Rectal smooth muscle tissue (tissue), 1 donor: ENCODE results near the gene HTR1A.

Source experiments
- H3K27ac ChIP-seq: one replicate; pipeline ENCODE4 v1.7.0; 2013; ENCODE audit warnings: low read depth, low read length, inconsistent platforms
- H3K27me3 ChIP-seq: one replicate; pipeline ENCODE4 v1.7.0; 2013; ENCODE audit warnings: low read length; ENCODE audit not compliant: control insufficient read depth, insufficient read depth
- H3K36me3 ChIP-seq: one replicate; pipeline ENCODE4 v1.7.0; 2013; ENCODE audit warnings: low read length; ENCODE audit not compliant: control insufficient read depth, insufficient read depth
- H3K4me1 ChIP-seq: one replicate; pipeline ENCODE4 v1.7.0; 2013; ENCODE audit warnings: low read length; ENCODE audit not compliant: control insufficient read depth, insufficient read depth
- H3K4me3 ChIP-seq: one replicate; pipeline ENCODE4 v1.7.0; 2013; ENCODE audit warnings: low read length
- H3K9ac ChIP-seq: one replicate; pipeline ENCODE4 v1.7.0; 2013; ENCODE audit warnings: low read length

Gene HTR1A

GRCh38 chr5:63957617-63958016 lies 4.6 kb downstream of the HTR1A start:
- no peaks in the 10 kb centered on the region for H3K4me1 ChIP-seq
- H3K4me3 ChIP-seq = no peak overlapping the region

GRCh38 chr5:63953217-63953616 lies 9.0 kb downstream of the HTR1A start:
- no peak overlapping the region for H3K4me3 ChIP-seq
- no peaks in the 10 kb centered on the region for H3K36me3 ChIP-seq
- no peaks in the 10 kb centered on the region for H3K4me1 ChIP-seq
- H3K27ac ChIP-seq = no peak overlapping the region
- no peak overlapping the region for H3K9ac ChIP-seq
- no peaks in the 10 kb centered on the region for H3K27me3 ChIP-seq

More at GRCh38 chr5:63957617-63958016, 4.6 kb downstream of the HTR1A start:
- no peaks in the 10 kb centered on the region for H3K36me3 ChIP-seq
- H3K27me3 ChIP-seq = peaks cover 4% of the 10 kb centered on the region
- H3K27ac ChIP-seq = no peak overlapping the region
- H3K9ac ChIP-seq = no peak overlapping the region

GRCh38 chr5:63935103-63935502 lies 27.1 kb downstream of the HTR1A start:
- H3K9ac ChIP-seq = no peak overlapping the region
- no peaks in the 10 kb centered on the region for H3K4me1 ChIP-seq
- no peaks in the 10 kb centered on the region for H3K27me3 ChIP-seq
- H3K27ac ChIP-seq = no peak overlapping the region
- H3K4me3 ChIP-seq = no peak overlapping the region
- H3K36me3 ChIP-seq = no peaks in the 10 kb centered on the region

GRCh38 chr5:63931836-63932235 lies 30.4 kb downstream of the HTR1A start:
- H3K4me1 ChIP-seq = no peaks in the 10 kb centered on the region
- no peak overlapping the region for H3K9ac ChIP-seq
- no peak overlapping the region for H3K4me3 ChIP-seq
- no peaks in the 10 kb centered on the region for H3K36me3 ChIP-seq
- H3K27me3 ChIP-seq = no peaks in the 10 kb centered on the region
- H3K27ac ChIP-seq = no peak overlapping the region

- Histone ChIP-seq H3K9ac (no peak overlapping the region), H3K36me3 (no peaks in the 10 kb centered on the region), H3K27me3 (no peaks in the 10 kb centered on the region), H3K4me1 (no peaks in the 10 kb centered on the region), H3K4me3 (no peak overlapping the region), H3K27ac (no peak overlapping the region)
Observed at GRCh38 chr5:63928451-63928850, 33.8 kb downstream of the HTR1A start.

GRCh38 chr5:63923914-63924313 lies 38.3 kb downstream of the HTR1A start:
- H3K36me3 ChIP-seq = no peaks in the 10 kb centered on the region
- no peaks in the 10 kb centered on the region for H3K4me1 ChIP-seq
- H3K27me3 ChIP-seq = no peaks in the 10 kb centered on the region
- H3K27ac ChIP-seq = no peak overlapping the region
- no peak overlapping the region for H3K4me3 ChIP-seq
- no peak overlapping the region for H3K9ac ChIP-seq

- H3K4me1 ChIP-seq = no peaks in the 10 kb centered on the region
- no peaks in the 10 kb centered on the region for H3K36me3 ChIP-seq
- no peak overlapping the region for H3K9ac ChIP-seq
- no peak overlapping the region for H3K27ac ChIP-seq
- no peak overlapping the region for H3K4me3 ChIP-seq
- no peaks in the 10 kb centered on the region for H3K27me3 ChIP-seq
Observed at GRCh38 chr5:63919763-63920478, 42.3 kb downstream of the HTR1A start.

GRCh38 chr5:63916786-63917185 lies 45.5 kb downstream of the HTR1A start:
- Histone ChIP-seq H3K36me3 (no peaks in the 10 kb centered on the region), H3K27me3 (no peaks in the 10 kb centered on the region), H3K27ac (no peak overlapping the region), H3K4me3 (no peak overlapping the region), H3K4me1 (no peaks in the 10 kb centered on the region), H3K9ac (no peak overlapping the region)

- Histone ChIP-seq H3K27ac (no peak overlapping the region), H3K36me3 (no peaks in the 10 kb centered on the region)
Observed at GRCh38 chr5:63911871-63912270, 50.4 kb downstream of the HTR1A start.

More at GRCh38 chr5:63911871-63912270, 50.4 kb downstream of the HTR1A start:
- Histone ChIP-seq H3K27me3 (no peaks in the 10 kb centered on the region), H3K9ac (no peak overlapping the region), H3K4me3 (no peak overlapping the region), H3K4me1 (no peaks in the 10 kb centered on the region)
